ENCODE measurements around the gene LHX3. TPM values are rescaled to one million over a fixed set of nuclear protein-coding genes. Genes with fewer than 3 reads are reported as not detected.

LHX3 gene
- polyA plus RNA-seq, 4 donors = not detected

GRCh38 chr9:136196404-136197083 is 8.4 kb downstream of the LHX3 start:
- DNase-seq = no peak
- no peak for FAIRE-seq
- Histone ChIP-seq H3K36me3 (ENCODE audit: control insufficient read depth in 3 of 3, insufficient read depth in 2 of 3, low read depth in 1 of 3, low read length in 3 of 3) (no peaks in the 10 kb centered on the region), H3K9me3 (ENCODE audit: control insufficient read depth in 2 of 2, insufficient read depth in 1 of 2, low read depth in 1 of 2, low read length in 1 of 2) (no peaks in the 10 kb centered on the region), H3K27me3 (ENCODE audit: control insufficient read depth in 3 of 3, insufficient read depth in 3 of 3, low read length in 3 of 3) (peaks cover 56 to 87% (median 63%) of the 10 kb centered on the region in 3 donors), H3K4me3 (ENCODE audit: low read depth in 1 of 3, low read length in 3 of 3) (no peak overlapping the region), H3K4me1 (ENCODE audit: control insufficient read depth in 3 of 3, insufficient read depth in 2 of 3, low read depth in 1 of 3, low read length in 2 of 3) (no peaks in the 10 kb centered on the region), H3K27ac (ENCODE audit: low read depth in 1 of 3, low read length in 2 of 3) (no peak overlapping the region)
- 3 to 4% (median 3%) methylated on average over 16 of the region's 16 CpGs for WGBS, 3 donors

GRCh38 chr9:136194540-136194939 is 10.4 kb downstream of the LHX3 start:
- FAIRE-seq = no peak
- Histone ChIP-seq H3K9me3 (ENCODE audit: control insufficient read depth in 2 of 2, insufficient read depth in 1 of 2, low read depth in 1 of 2, low read length in 1 of 2) (no peaks in the 10 kb centered on the region), H3K36me3 (ENCODE audit: control insufficient read depth in 3 of 3, insufficient read depth in 2 of 3, low read depth in 1 of 3, low read length in 3 of 3) (no peaks in the 10 kb centered on the region), H3K4me1 (ENCODE audit: control insufficient read depth in 3 of 3, insufficient read depth in 2 of 3, low read depth in 1 of 3, low read length in 2 of 3) (no peaks in the 10 kb centered on the region), H3K27me3 (ENCODE audit: control insufficient read depth in 3 of 3, insufficient read depth in 3 of 3, low read length in 3 of 3) (peaks cover 46 to 87% (median 52%) of the 10 kb centered on the region in 3 donors), H3K4me3 (ENCODE audit: low read depth in 1 of 3, low read length in 3 of 3) (no peak overlapping the region), H3K27ac (ENCODE audit: low read depth in 1 of 3, low read length in 2 of 3) (no peak overlapping the region)
- 11 to 15% (median 11%) methylated on average over 4 to 5 of the region's 5 CpGs for WGBS, 3 donors
- DNase-seq = no peak

- Histone ChIP-seq H3K27me3 (ENCODE audit: control insufficient read depth in 3 of 3, insufficient read depth in 3 of 3, low read length in 3 of 3) (peaks cover 46 to 88% (median 46%) of the 10 kb centered on the region in 3 donors), H3K4me1 (ENCODE audit: control insufficient read depth in 3 of 3, insufficient read depth in 2 of 3, low read depth in 1 of 3, low read length in 2 of 3) (no peaks in the 10 kb centered on the region), H3K9me3 (ENCODE audit: control insufficient read depth in 2 of 2, insufficient read depth in 1 of 2, low read depth in 1 of 2, low read length in 1 of 2) (no peaks in the 10 kb centered on the region), H3K27ac (ENCODE audit: low read depth in 1 of 3, low read length in 2 of 3) (no peak overlapping the region), H3K36me3 (ENCODE audit: control insufficient read depth in 3 of 3, insufficient read depth in 2 of 3, low read depth in 1 of 3, low read length in 3 of 3) (no peaks in the 10 kb centered on the region), H3K4me3 (ENCODE audit: low read depth in 1 of 3, low read length in 3 of 3) (no peak overlapping the region)
- WGBS, 3 donors = 4 to 9% (median 8%) methylated on average over 35 to 45 of the region's 45 CpGs
- FAIRE-seq (no peak), DNase-seq (no peak)
Observed at GRCh38 chr9:136193891-136194279, 11.0 kb downstream of the LHX3 start.

GRCh38 chr9:136193127-136193890 is 11.6 kb downstream of the LHX3 start:
- H3K36me3 ChIP-seq (ENCODE audit: control insufficient read depth in 3 of 3, insufficient read depth in 2 of 3, low read depth in 1 of 3, low read length in 3 of 3) = no peaks in the 10 kb centered on the region
- no peak for FAIRE-seq
- 3 to 12% (median 8%) methylated on average over 52 to 96 of the region's 96 CpGs for WGBS, 3 donors
- no peak for DNase-seq
- no peak overlapping the region for H3K4me3 ChIP-seq (ENCODE audit: low read depth in 1 of 3, low read length in 3 of 3)
- no peaks in the 10 kb centered on the region for H3K9me3 ChIP-seq (ENCODE audit: control insufficient read depth in 2 of 2, insufficient read depth in 1 of 2, low read depth in 1 of 2, low read length in 1 of 2)
- H3K27me3 ChIP-seq (ENCODE audit: control insufficient read depth in 3 of 3, insufficient read depth in 3 of 3, low read length in 3 of 3) = peaks cover 42 to 87% (median 44%) of the 10 kb centered on the region in 3 donors
- H3K27ac ChIP-seq (ENCODE audit: low read depth in 1 of 3, low read length in 2 of 3) = no peak overlapping the region
- H3K4me1 ChIP-seq (ENCODE audit: control insufficient read depth in 3 of 3, insufficient read depth in 2 of 3, low read depth in 1 of 3, low read length in 2 of 3) = no peaks in the 10 kb centered on the region

GRCh38 chr9:136192289-136193126 is 12.4 kb downstream of the LHX3 start:
- H3K27me3 ChIP-seq (ENCODE audit: control insufficient read depth in 3 of 3, insufficient read depth in 3 of 3, low read length in 3 of 3) = peaks cover 34 to 82% (median 36%) of the 10 kb centered on the region in 3 donors
- 4 to 8% (median 5%) methylated on average over 38 to 51 of the region's 51 CpGs for WGBS, 3 donors
- H3K27ac ChIP-seq (ENCODE audit: low read depth in 1 of 3, low read length in 2 of 3) = no peak overlapping the region
- H3K9me3 ChIP-seq (ENCODE audit: control insufficient read depth in 2 of 2, insufficient read depth in 1 of 2, low read depth in 1 of 2, low read length in 1 of 2) = no peaks in the 10 kb centered on the region
- H3K4me3 ChIP-seq (ENCODE audit: low read depth in 1 of 3, low read length in 3 of 3) = no peak overlapping the region
- no peaks in the 10 kb centered on the region for H3K4me1 ChIP-seq (ENCODE audit: control insufficient read depth in 3 of 3, insufficient read depth in 2 of 3, low read depth in 1 of 3, low read length in 2 of 3)
- FAIRE-seq (no peak), DNase-seq (no peak)
- no peaks in the 10 kb centered on the region for H3K36me3 ChIP-seq (ENCODE audit: control insufficient read depth in 3 of 3, insufficient read depth in 2 of 3, low read depth in 1 of 3, low read length in 3 of 3)

- no peak overlapping the region for H3K4me3 ChIP-seq (ENCODE audit: low read depth in 1 of 3, low read length in 3 of 3)
- no peak overlapping the region for H3K27ac ChIP-seq (ENCODE audit: low read depth in 1 of 3, low read length in 2 of 3)
- H3K4me1 ChIP-seq (ENCODE audit: control insufficient read depth in 3 of 3, insufficient read depth in 2 of 3, low read depth in 1 of 3, low read length in 2 of 3) = no peaks in the 10 kb centered on the region
- 10 to 17% (median 15%) methylated on average over 9 of the region's 9 CpGs for WGBS, 3 donors
- H3K9me3 ChIP-seq (ENCODE audit: control insufficient read depth in 2 of 2, insufficient read depth in 1 of 2, low read depth in 1 of 2, low read length in 1 of 2) = no peaks in the 10 kb centered on the region
- DNase-seq = no peak
- H3K27me3 ChIP-seq (ENCODE audit: control insufficient read depth in 3 of 3, insufficient read depth in 3 of 3, low read length in 3 of 3) = peaks cover 29 to 78% (median 32%) of the 10 kb centered on the region in 3 donors
- FAIRE-seq = no peak
- no peaks in the 10 kb centered on the region for H3K36me3 ChIP-seq (ENCODE audit: control insufficient read depth in 3 of 3, insufficient read depth in 2 of 3, low read depth in 1 of 3, low read length in 3 of 3)
Observed at GRCh38 chr9:136191960-136192286, 13.0 kb downstream of the LHX3 start.

- WGBS, 3 donors = 48 to 50% (median 50%) methylated on average over 30 of the region's 30 CpGs
- Histone ChIP-seq H3K9me3 (ENCODE audit: control insufficient read depth in 2 of 2, insufficient read depth in 1 of 2, low read depth in 1 of 2, low read length in 1 of 2) (no peaks in the 10 kb centered on the region), H3K27ac (ENCODE audit: low read depth in 1 of 3, low read length in 2 of 3) (no peak overlapping the region), H3K27me3 (ENCODE audit: control insufficient read depth in 3 of 3, insufficient read depth in 3 of 3, low read length in 3 of 3) (peaks cover 26 to 74% (median 29%) of the 10 kb centered on the region in 3 donors), H3K4me1 (ENCODE audit: control insufficient read depth in 3 of 3, insufficient read depth in 2 of 3, low read depth in 1 of 3, low read length in 2 of 3) (no peaks in the 10 kb centered on the region), H3K36me3 (ENCODE audit: control insufficient read depth in 3 of 3, insufficient read depth in 2 of 3, low read depth in 1 of 3, low read length in 3 of 3) (no peaks in the 10 kb centered on the region), H3K4me3 (ENCODE audit: low read depth in 1 of 3, low read length in 3 of 3) (no peak overlapping the region)
- DNase-seq = no peak
- no peak for FAIRE-seq
Observed at GRCh38 chr9:136191099-136191959, 13.6 kb downstream of the LHX3 start.

- no peak for FAIRE-seq
- Histone ChIP-seq H3K36me3 (ENCODE audit: control insufficient read depth in 3 of 3, insufficient read depth in 2 of 3, low read depth in 1 of 3, low read length in 3 of 3) (no peaks in the 10 kb centered on the region), H3K9me3 (ENCODE audit: control insufficient read depth in 2 of 2, insufficient read depth in 1 of 2, low read depth in 1 of 2, low read length in 1 of 2) (no peaks in the 10 kb centered on the region), H3K27me3 (ENCODE audit: control insufficient read depth in 3 of 3, insufficient read depth in 3 of 3, low read length in 3 of 3) (peaks cover 20 to 72% (median 29%) of the 10 kb centered on the region in 3 donors), H3K27ac (ENCODE audit: low read depth in 1 of 3, low read length in 2 of 3) (no peak overlapping the region), H3K4me3 (ENCODE audit: low read depth in 1 of 3, low read length in 3 of 3) (no peak overlapping the region), H3K4me1 (ENCODE audit: control insufficient read depth in 3 of 3, insufficient read depth in 2 of 3, low read depth in 1 of 3, low read length in 2 of 3) (no peaks in the 10 kb centered on the region)
- no peak for DNase-seq
- 56 to 67% (median 67%) methylated on average over 11 of the region's 11 CpGs for WGBS, 3 donors
Observed at GRCh38 chr9:136190656-136191055, 14.3 kb downstream of the LHX3 start.
